SK-N-SH treated with all-trans-retinoic acid at 6 μM for 48 hours (cell line): ENCODE data around the gene SPRR2B.

Experiments
- CSRNP3 ChIP-seq: fragments of 250-450 bp; sonication (Bioruptor Pico); IDR thresholded peaks from 2 replicates; pipeline ENCODE4 v1.5.1; 2021; ENCODE audit warnings: mild to moderate bottlenecking, moderate library complexity
- RARB ChIP-seq: fragments of 250-450 bp; sonication (Bioruptor Pico); IDR thresholded peaks from 2 replicates; pipeline ENCODE4 v1.8.0; 2021; ENCODE audit warnings: mild to moderate bottlenecking, moderate library complexity
- TSHZ2 ChIP-seq: fragments of 250-450 bp; sonication (Bioruptor Pico); IDR thresholded peaks from 2 replicates; pipeline ENCODE4 v1.5.0; 2020; ENCODE audit warnings: mild to moderate bottlenecking, moderate library complexity
- ZC3H10 ChIP-seq: fragments of 250-450 bp; sonication (Bioruptor Pico); IDR thresholded peaks from 2 replicates; pipeline ENCODE4 v1.5.1; 2021; ENCODE audit warnings: mild to moderate bottlenecking, moderate library complexity
- ZNF70 ChIP-seq: fragments of 450-650 bp; formaldehyde crosslinking; IDR thresholded peaks from 2 replicates; pipeline ENCODE4 v1.5.0; 2020; ENCODE audit warnings: mild to moderate bottlenecking, moderate library complexity

- TF ChIP-seq ZNF70 (CRISPR knock-in tag) = no peak
- TF ChIP-seq TSHZ2 = no peak
- no peak for TF ChIP-seq CSRNP3 (CRISPR knock-in tag)
- TF ChIP-seq ZC3H10 (CRISPR knock-in tag) = no peak
- TF ChIP-seq RARB (CRISPR knock-in tag) = no peak
Measured at GRCh38 chr1:153040950-153041631, 30.3 kb downstream of the SPRR2B start, which contains the start of gene SPRR2D.
